ENCODE results near the gene ALAS1.

Gene ALAS1

GRCh38 chr3:52200981-52201679 is 3.2 kb downstream of the ALAS1 start:
- H3K4me3 ChIP-seq (ENCODE audit: low read length): no peak overlapping the region
- no peak for TF ChIP-seq ZNF274 (IDR thresholded peaks at IDR 0.05; ENCODE audit: low read depth, low read length)

- H3K4me3 ChIP-seq (ENCODE audit: low read length): no peak overlapping the region
- no peak for TF ChIP-seq ZNF274 (IDR thresholded peaks at IDR 0.05; ENCODE audit: low read depth, low read length)
Measured at GRCh38 chr3:52202384-52203077, 4.6 kb downstream of the ALAS1 start.

GRCh38 chr3:52203701-52204100 is 5.7 kb downstream of the ALAS1 start:
- TF ChIP-seq ZNF274 (IDR thresholded peaks at IDR 0.05; ENCODE audit: low read depth, low read length): no peak

GRCh38 chr3:52204337-52205073 is 6.5 kb downstream of the ALAS1 start:
- H3K4me3 ChIP-seq (ENCODE audit: low read length): no peak overlapping the region
- TF ChIP-seq ZNF274 (IDR thresholded peaks at IDR 0.05; ENCODE audit: low read depth, low read length): no peak

More at GRCh38 chr3:52203701-52204100, 5.7 kb downstream of the ALAS1 start:
- no peak overlapping the region for H3K4me3 ChIP-seq (ENCODE audit: low read length)

GRCh38 chr3:52205727-52206372 is 7.9 kb downstream of the ALAS1 start:
- TF ChIP-seq ZNF274 (IDR thresholded peaks at IDR 0.05; ENCODE audit: low read depth, low read length): no peak
- no peak overlapping the region for H3K4me3 ChIP-seq (ENCODE audit: low read length)

GRCh38 chr3:52208556-52208955 is 10.6 kb downstream of the ALAS1 start:
- no peak for TF ChIP-seq ZNF274 (IDR thresholded peaks at IDR 0.05; ENCODE audit: low read depth, low read length)
- no peak overlapping the region for H3K4me3 ChIP-seq (ENCODE audit: low read length)

- TF ChIP-seq ZNF274 (IDR thresholded peaks at IDR 0.05; ENCODE audit: low read depth, low read length): no peak
Measured at GRCh38 chr3:52210037-52210436, 12.1 kb downstream of the ALAS1 start.

GRCh38 chr3:52210550-52211046 is 12.6 kb downstream of the ALAS1 start:
- H3K4me3 ChIP-seq (ENCODE audit: low read length): no peak overlapping the region
- no peak for TF ChIP-seq ZNF274 (IDR thresholded peaks at IDR 0.05; ENCODE audit: low read depth, low read length)

More at GRCh38 chr3:52210037-52210436, 12.1 kb downstream of the ALAS1 start:
- no peak overlapping the region for H3K4me3 ChIP-seq (ENCODE audit: low read length)

- no peak for TF ChIP-seq ZNF274 (IDR thresholded peaks at IDR 0.05; ENCODE audit: low read depth, low read length)
- no peak overlapping the region for H3K4me3 ChIP-seq (ENCODE audit: low read length)
Measured at GRCh38 chr3:52211268-52211891, 13.4 kb downstream of the ALAS1 start.

GRCh38 chr3:52213005-52213404 is 15.0 kb downstream of the ALAS1 start:
- no peak overlapping the region for H3K4me3 ChIP-seq (ENCODE audit: low read length)
- TF ChIP-seq ZNF274 (IDR thresholded peaks at IDR 0.05; ENCODE audit: low read depth, low read length): no peak

GRCh38 chr3:52213901-52214300 is 15.9 kb downstream of the ALAS1 start:
- no peak for TF ChIP-seq ZNF274 (IDR thresholded peaks at IDR 0.05; ENCODE audit: low read depth, low read length)
- H3K4me3 ChIP-seq (ENCODE audit: low read length): no peak overlapping the region

GRCh38 chr3:52215351-52215750 is 17.4 kb downstream of the ALAS1 start:
- TF ChIP-seq ZNF274 (IDR thresholded peaks at IDR 0.05; ENCODE audit: low read depth, low read length): no peak

GRCh38 chr3:52216585-52217408 is 18.8 kb downstream of the ALAS1 start:
- TF ChIP-seq ZNF274 (IDR thresholded peaks at IDR 0.05; ENCODE audit: low read depth, low read length): no peak
- no peak overlapping the region for H3K4me3 ChIP-seq (ENCODE audit: low read length)

More at GRCh38 chr3:52215351-52215750, 17.4 kb downstream of the ALAS1 start:
- no peak overlapping the region for H3K4me3 ChIP-seq (ENCODE audit: low read length)
